ENCODE data around the gene NUP50. TPM values are rescaled to one million over a fixed set of nuclear protein-coding genes. Genes with fewer than 3 reads are reported as not detected.

NUP50 gene
- total RNA-seq, 4 donors from 2014 or later, result 33.9 to 66.5 (median 57.7) TPM

- DNase-seq (ENCODE audit: low spot score), result no peak
- TF ChIP-seq CTCF (IDR thresholded peaks at IDR 0.05), result no peak
- ATAC-seq (ENCODE audit: low FRiP score), result no peak
Observed at GRCh38 chr22:45204819-45205218, 41.1 kb downstream of the NUP50 start.

GRCh38 chr22:45205276-45205925 lies 41.7 kb downstream of the NUP50 start:
- ATAC-seq (ENCODE audit: low FRiP score) (no peak), DNase-seq (ENCODE audit: low spot score) (no peak)
- no peak for TF ChIP-seq CTCF (IDR thresholded peaks at IDR 0.05)

GRCh38 chr22:45206233-45206632 lies 42.5 kb downstream of the NUP50 start:
- ATAC-seq (ENCODE audit: low FRiP score) (no peak), DNase-seq (ENCODE audit: low spot score) (no peak)
- TF ChIP-seq CTCF (IDR thresholded peaks at IDR 0.05), result no peak

GRCh38 chr22:45207533-45207932 lies 43.8 kb downstream of the NUP50 start:
- DNase-seq (ENCODE audit: low spot score) (no peak), ATAC-seq (ENCODE audit: low FRiP score) (no peak)
- no peak for TF ChIP-seq CTCF (IDR thresholded peaks at IDR 0.05)

GRCh38 chr22:45207981-45208664 lies 44.4 kb downstream of the NUP50 start:
- no peak for ATAC-seq (ENCODE audit: low FRiP score)
- no peak for DNase-seq (ENCODE audit: low spot score)

GRCh38 chr22:45208696-45208992 lies 44.9 kb downstream of the NUP50 start:
- ATAC-seq (ENCODE audit: low FRiP score), result no peak
- DNase-seq (ENCODE audit: low spot score), result no peak
- no peak for TF ChIP-seq CTCF (IDR thresholded peaks at IDR 0.05)

More at GRCh38 chr22:45207981-45208664, 44.4 kb downstream of the NUP50 start:
- no peak for TF ChIP-seq CTCF (IDR thresholded peaks at IDR 0.05)
